Measurements from ENCODE around the gene MAS1. TPM values are rescaled to one million over a fixed set of nuclear protein-coding genes. Genes with fewer than 3 reads are reported as not detected.

The MAS1 gene
- total and polyA plus RNA-seq, 10 of the 15 experiments (the other 5 are each of a cell fraction or from before 2014, with no cell fraction given) = under 0.01 to 0.08 TPM; not detected in 8

GRCh38 chr6:159884720-159885119 is 6.1 kb upstream of the MAS1 start (continued):
- TF ChIP-seq STAT1 (conservative IDR thresholded peaks at IDR 0.05) (no peak), RAD51 (IDR thresholded peaks at IDR 0.05) (no peak), POU2F2 (IDR thresholded peaks at IDR 0.05; ENCODE audit: borderline replicate concordance, low read depth, low read length) (no peak)

- RAD21 ChIA-PET (ENCODE audit: unreplicated experiment) = no interaction called here
- no peak for FAIRE-seq
- WGBS (ENCODE audit: insufficient coverage, insufficient replicate concordance, low lambda C conversion rate, missing lambda C conversion rate) = 33% methylated on average over 3 of the region's 3 CpGs
Measured at GRCh38 chr6:159886270-159886669, 4.5 kb upstream of the MAS1 start.

More at GRCh38 chr6:159886270-159886669, 4.5 kb upstream of the MAS1 start:
- Histone ChIP-seq H3K79me2 (ENCODE audit: control insufficient read depth, insufficient read depth, low read length) (no peaks in the 10 kb centered on the region), H3K27me3 (replicated peaks in 1 of 2; ENCODE audit: control insufficient read depth in 2 of 2, insufficient read depth in 2 of 2, low read length in 1 of 2) (peaks cover 3 to 6% of the 10 kb centered on the region in 2 experiments; a peak in 3 of 4 replicates), H3K4me3 (no peak overlapping the region), H3K36me3 (ENCODE audit: control insufficient read depth in 2 of 2, insufficient read depth in 2 of 2, low read length in 1 of 2) (no peaks in the 10 kb centered on the region), H3K27ac (ENCODE audit: control insufficient read depth, insufficient read depth) (no peak overlapping the region), H3K9ac (ENCODE audit: control insufficient read depth, insufficient read depth, low read length) (no peak overlapping the region), H2AFZ (ENCODE audit: control insufficient read depth, low read depth, low read length) (no peak overlapping the region), H3K9me3 (replicated peaks; ENCODE audit: control insufficient read depth, insufficient read depth, low read length) (no peaks in the 10 kb centered on the region), H3K4me1 (ENCODE audit: control insufficient read depth, insufficient read depth, low read length) (no peaks in the 10 kb centered on the region), H4K20me1 (ENCODE audit: control insufficient read depth, insufficient read depth) (no peaks in the 10 kb centered on the region), H3K4me2 (ENCODE audit: control insufficient read depth, insufficient read depth) (no peak overlapping the region)
- CTCF ChIA-PET = interaction anchor here (1.0 to 1.2 kb wide), 2 partner anchors 10 to 23 kb away, joined by 3 to 4 read pairs; no protein-coding TSS in a partner anchor
- intact Hi-C loops (cut with micrococcal nuclease; ENCODE audit: unreplicated experiment) (no loop called here), in situ Hi-C loops (cut with MboI) (no loop called here)
- BruUV-seq (replicated peaks) = no TSS peak
- ATAC-seq = no peak
- POLR2A ChIA-PET = interaction anchor here (0.5 to 1.4 kb wide), 4 partner anchors 28 to 925 kb away, joined by 3 to 6 read pairs (median 3); no protein-coding TSS in a partner anchor
- TF ChIP-seq CHD2 (IDR thresholded peaks at IDR 0.05; ENCODE audit: borderline replicate concordance, low read depth, low read length) (no peak), RAD21 (IDR thresholded peaks at IDR 0.05; ENCODE audit: insufficient read depth, low read depth, low read length) (no peak), ATF3 (IDR thresholded peaks at IDR 0.05; ENCODE audit: borderline replicate concordance, extremely low read depth, low read depth, low read length) (no peak), BCL11A (IDR thresholded peaks at IDR 0.05; ENCODE audit: low read depth, low read length) (no peak), MYC (IDR thresholded peaks at IDR 0.05; ENCODE audit: insufficient read depth, insufficient read length, insufficient replicate concordance, low read length, severe bottlenecking) (no peak), SMARCA5 (IDR thresholded peaks at IDR 0.05) (no peak), DPF2 (IDR thresholded peaks at IDR 0.05) (no peak), MTA3 (IDR thresholded peaks at IDR 0.05; ENCODE audit: borderline replicate concordance, low read length) (no peak), E2F8 (IDR thresholded peaks at IDR 0.05; ENCODE audit: low read depth, partially characterized antibody) (no peak), JUND (IDR thresholded peaks at IDR 0.05; ENCODE audit: low read depth, low read length) (no peak)
- DNase-seq (ENCODE audit: low read depth, low spot score) = no peak
- SMC1A ChIA-PET (ENCODE audit: uncharacterized antibody, unreplicated experiment) = interaction anchor here (1.5 to 1.6 kb wide), 2 partner anchors 14 to 23 kb away, joined by 4 to 5 read pairs; no protein-coding TSS in a partner anchor

Measured in GM12878 (cell line).